HG02623 (cell line): Measurements from ENCODE around the gene LSM3.

Source experiments
- ATAC-seq: cut with Tn5 transposase; IDR thresholded peaks from one replicate; pipeline ENCODE4 v1.9.1; 2021; ENCODE audit warnings: moderate library complexity; ENCODE audit not compliant: unreplicated experiment

Gene LSM3

DNA sequence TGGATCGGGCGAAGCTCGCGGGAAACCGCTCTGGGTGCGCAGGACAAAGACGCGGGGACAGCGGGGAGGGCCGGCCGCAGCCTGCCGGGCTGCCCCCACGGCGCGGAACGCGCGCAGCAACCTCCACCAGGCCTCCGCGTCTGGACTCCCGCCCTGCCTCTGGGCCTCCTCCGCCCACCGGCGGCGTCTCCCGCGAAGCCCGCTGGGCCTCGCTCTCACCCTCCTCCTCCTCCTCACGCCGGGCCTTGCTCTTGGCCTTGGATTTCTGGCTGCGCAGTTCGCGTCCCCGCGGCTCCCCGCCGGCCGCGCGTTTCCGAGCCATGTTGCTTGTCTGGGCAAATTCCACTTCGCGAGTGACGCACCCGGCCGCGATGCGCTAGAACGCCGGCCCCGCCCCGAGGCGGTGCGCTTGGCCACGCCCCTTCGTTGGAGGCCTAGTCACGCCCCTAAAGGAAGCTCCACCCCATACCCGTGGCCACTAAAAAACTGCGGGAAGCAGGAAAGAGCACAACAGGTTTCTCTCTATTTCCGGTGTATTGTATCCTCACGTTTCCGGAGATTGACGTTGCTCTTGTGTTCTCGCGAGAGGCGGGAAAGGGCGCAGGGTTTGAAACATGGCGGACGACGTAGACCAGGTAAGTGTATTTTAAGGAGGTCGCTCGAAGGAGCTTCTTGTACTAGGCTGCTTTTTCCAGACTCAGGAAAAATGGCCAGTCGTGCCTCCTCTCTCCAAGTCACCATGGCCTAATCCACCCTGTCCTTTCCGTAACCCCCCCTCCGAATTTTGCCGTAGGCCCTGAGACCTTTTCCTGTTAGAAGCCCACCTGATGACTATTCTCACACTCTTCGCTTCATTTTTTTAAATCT, at the start of gene LSM3, which contains the start of gene XPC:
Gene LSM3 (plus strand): TSS at position 571 of the 867 bp plus-strand sequence. CDS start 44 bp downstream, at position 615.
Gene XPC (minus strand): TSS at position 355 of the 867 bp plus-strand sequence. CDS start 33 bp downstream, at position 322.
- peak; percentile 89 for ATAC-seq

DNA sequence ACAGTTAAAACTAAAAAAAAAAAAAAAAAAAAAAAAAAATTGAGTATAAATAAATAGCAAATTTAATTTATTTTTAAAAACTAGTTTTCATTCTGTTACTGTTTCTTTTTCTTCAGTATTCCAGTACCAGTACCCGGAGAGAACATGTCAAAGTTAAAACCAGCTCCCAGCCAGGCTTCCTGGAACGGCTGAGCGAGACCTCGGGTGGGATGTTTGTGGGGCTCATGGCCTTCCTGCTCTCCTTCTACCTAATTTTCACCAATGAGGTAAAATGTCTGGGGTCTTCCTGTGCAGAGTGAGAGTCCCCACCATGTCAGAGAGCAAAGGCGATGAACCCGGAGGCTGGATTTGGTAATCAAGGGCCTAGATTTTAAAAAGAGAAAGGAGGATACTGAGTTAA, 49.3 kb upstream of the LSM3 start:
- no peak for ATAC-seq

DNA sequence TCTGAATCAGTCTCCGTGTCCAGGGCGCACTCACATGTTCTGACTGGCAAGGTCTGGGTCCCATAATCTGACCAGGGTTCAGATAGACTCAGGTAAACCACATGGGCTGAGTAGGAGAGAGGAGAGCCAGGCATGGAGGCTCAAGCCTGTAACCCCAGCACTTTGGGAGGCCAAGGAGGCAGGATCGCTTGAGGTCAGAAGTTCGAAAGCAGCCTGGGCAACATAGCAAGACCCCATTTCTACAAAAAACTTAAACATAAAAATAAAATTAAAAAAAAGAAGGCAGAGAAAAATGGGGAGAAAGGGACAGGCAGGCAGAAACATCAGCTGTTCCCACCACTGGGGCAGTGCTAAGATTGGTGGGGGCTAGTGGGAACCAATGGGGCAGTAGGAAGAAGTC, 48.4 kb upstream of the LSM3 start:
- ATAC-seq: no peak

DNA sequence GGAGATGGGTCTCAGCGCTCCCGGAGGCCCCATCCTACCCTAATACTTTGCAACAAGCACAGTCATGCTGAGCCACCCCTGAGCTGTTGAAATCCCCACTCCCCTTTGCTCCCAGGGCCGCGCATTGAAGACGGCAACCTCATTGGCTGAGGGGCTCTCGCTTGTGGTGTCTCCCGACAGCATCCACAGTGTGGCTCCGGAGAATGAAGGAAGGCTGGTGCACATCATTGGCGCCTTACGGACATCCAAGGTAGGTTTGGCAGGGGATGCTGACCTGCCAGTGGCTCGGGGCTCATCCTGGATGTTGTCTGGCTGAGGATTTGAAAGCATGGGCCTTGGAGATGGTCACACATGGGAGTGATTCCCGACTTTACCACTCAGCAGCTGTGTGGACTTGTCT, 47.9 kb upstream of the LSM3 start:
- ATAC-seq: no peak

DNA sequence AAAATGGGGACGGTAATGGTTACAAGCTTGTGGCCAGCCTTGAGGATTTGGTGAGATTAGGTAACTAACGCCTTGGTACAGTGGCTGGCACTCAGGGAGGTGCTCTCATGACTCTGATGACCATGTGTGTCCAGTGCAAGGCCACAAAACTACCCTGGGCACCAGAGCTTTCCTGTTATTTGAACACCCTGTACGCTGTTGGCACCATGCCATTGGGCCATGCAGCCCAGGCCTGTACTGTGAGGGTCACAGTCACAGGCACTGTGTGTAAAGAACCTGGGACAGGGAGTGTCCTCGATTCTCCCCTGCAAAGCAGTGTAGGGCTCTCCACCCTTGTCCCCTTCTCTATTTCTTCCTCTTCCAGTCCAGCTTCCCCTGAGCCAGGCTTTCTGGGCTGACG, 47.5 kb upstream of the LSM3 start:
- no peak for ATAC-seq

- ATAC-seq: no peak
Observed at GRCh38 chr3:14132120-14132519, 46.5 kb upstream of the LSM3 start.

DNA sequence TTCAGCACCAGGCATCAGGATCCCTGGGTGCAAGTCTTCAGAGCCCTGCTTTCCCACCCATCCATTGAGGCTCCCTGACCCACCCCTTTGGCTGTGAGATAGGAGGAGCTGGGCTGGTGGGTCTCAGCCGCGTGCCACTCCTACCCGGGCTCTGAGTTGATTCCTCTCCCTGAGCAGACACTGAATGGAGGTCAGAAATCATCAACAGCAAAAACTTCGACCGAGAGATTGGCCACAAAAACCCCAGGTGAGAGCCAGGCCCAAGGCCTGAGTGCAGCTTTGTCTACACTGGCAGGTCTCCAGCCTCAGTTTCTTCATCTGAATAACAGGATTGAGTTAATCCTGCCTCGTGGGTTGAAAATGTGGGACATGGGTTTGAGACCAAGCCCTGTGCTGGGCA, 45.9 kb upstream of the LSM3 start:
- ATAC-seq: no peak

DNA sequence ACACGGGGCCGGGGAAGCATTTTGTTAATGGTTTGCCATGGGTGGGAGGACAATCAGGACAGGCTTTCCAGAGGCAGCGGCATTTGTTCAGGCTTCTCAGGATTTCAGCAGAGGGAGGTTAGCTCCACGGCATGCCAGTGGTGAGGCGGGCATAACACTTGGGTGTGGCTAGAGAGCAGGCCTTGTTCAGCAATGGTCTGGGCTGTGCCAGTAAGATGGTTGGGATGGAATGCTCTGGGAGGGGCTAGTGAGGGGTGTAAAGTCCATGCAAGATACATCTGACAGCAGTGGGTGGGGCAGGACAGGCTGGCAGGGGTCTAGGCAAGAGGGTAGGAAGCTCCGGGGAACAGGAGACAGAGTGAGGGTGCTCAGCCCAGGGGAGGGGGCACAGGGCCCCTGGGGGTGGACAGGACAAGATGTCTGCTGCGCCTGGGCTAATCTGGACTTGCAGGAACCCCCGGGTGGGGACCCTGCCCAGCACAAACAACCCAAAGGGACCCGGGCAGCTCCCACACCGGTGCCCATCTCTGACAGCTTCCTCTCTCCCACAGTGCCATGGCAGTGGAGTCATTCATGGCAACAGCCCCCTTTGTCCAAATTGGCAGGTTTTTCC, 45.3 kb upstream of the LSM3 start:
- ATAC-seq: no peak

GRCh38 chr3:14133876-14134275, 44.7 kb upstream of the LSM3 start:
- ATAC-seq: no peak

DNA sequence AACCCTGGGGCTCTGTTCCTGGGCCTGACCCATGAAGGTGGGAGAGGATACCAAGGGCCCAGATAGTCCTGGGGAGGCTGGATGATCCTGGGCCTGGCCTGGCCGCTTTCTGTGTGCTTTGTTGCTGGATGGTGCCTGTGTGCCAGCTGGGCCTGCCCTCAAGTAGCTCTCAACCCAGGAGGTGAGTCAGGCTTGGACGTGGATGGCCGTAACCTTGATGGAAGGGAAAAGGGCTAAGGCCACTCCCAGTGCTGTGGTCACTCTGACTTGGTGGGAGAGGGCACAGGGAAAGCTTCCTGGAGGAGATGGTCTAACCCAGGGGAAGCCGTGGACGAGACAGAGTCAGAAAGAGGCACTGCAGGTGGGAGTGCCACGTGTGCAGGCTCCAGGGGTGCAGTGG, 44.3 kb upstream of the LSM3 start:
- ATAC-seq: no peak

- ATAC-seq: no peak
Observed at GRCh38 chr3:14135581-14135980, 43.0 kb upstream of the LSM3 start.

- ATAC-seq: no peak
Observed at GRCh38 chr3:14137004-14137403, 41.6 kb upstream of the LSM3 start.

GRCh38 chr3:14137445-14137844, 41.2 kb upstream of the LSM3 start:
- ATAC-seq: no peak

- no peak for ATAC-seq
Observed at GRCh38 chr3:14138109-14138877, 40.3 kb upstream of the LSM3 start.

GRCh38 chr3:14138878-14139655, 39.5 kb upstream of the LSM3 start:
- ATAC-seq: no peak

DNA sequence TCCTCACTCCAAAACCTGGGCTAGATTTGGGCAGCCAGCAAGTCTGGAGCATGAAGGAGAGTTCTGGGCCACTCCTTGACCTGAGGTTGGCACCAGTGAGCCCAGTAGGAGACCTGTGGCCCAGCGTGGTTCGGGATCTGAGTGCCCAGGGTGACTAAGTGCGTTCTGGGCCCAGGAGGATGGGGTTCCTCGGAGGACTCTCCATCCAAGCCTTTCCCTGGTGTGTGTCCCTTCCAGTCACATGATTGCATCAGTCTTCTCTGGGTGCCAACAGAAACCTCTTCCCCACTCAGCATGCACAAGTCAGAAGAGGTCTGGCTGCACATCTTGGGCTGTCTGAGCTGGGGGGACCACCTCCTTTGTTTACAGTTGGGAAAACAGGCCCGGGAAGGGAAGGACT, 38.8 kb upstream of the LSM3 start:
- no peak for ATAC-seq

- no peak for ATAC-seq
Observed at GRCh38 chr3:14140668-14141067, 37.9 kb upstream of the LSM3 start.

DNA sequence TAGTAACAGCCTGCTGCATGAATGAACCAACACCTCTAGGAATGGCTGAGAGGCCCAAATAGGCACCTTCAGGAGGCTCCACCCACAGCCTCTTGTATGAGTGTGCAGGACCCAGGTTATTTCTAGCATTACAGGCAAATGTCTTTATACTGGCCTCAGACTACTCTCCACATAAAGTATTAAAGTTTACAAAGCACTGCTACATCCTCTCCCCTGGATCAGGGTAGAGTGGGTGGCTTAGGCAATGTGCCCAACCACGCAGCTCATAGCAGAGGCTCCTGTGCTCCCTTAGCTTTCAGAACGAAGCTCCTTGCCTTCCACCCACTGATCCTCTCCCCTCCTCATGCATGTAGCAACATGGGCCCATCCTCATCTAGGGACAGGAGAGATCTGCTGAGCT, 37.5 kb upstream of the LSM3 start:
- ATAC-seq: no peak

DNA sequence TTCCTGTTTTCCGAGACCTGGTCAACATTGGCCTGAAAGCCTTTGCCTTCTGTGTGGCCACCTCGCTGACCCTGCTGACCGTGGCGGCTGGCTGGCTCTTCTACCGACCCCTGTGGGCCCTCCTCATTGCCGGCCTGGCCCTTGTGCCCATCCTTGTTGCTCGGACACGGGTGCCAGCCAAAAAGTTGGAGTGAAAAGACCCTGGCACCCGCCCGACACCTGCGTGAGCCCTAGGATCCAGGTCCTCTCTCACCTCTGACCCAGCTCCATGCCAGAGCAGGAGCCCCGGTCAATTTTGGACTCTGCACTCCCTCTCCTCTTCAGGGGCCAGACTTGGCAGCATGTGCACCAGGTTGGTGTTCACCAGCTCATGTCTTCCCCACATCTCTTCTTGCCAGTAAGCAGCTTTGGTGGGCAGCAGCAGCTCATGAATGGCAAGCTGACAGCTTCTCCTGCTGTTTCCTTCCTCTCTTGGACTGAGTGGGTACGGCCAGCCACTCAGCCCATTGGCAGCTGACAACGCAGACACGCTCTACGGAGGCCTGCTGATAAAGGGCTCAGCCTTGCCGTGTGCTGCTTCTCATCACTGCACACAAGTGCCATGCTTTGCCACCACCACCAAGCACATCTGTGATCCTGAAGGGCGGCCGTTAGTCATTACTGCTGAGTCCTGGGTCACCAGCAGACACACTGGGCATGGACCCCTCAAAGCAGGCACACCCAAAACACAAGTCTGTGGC, 36.8 kb upstream of the LSM3 start:
- no peak for ATAC-seq

DNA sequence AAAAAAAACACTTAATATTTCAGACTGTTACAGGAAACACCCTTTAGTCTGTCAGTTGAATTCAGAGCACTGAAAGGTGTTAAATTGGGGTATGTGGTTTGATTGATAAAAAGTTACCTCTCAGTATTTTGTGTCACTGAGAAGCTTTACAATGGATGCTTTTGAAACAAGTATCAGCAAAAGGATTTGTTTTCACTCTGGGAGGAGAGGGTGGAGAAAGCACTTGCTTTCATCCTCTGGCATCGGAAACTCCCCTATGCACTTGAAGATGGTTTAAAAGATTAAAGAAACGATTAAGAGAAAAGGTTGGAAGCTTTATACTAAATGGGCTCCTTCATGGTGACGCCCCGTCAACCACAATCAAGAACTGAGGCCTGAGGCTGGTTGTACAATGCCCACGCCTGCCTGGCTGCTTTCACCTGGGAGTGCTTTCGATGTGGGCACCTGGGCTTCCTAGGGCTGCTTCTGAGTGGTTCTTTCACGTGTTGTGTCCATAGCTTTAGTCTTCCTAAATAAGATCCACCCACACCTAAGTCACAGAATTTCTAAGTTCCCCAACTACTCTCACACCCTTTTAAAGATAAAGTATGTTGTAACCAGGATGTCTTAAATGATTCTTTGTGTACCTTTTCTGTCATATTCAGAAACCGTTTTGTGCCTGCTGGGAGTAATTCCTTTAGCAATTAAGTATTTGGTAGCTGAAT, 35.9 kb upstream of the LSM3 start:
- no peak for ATAC-seq
